MM.1S (cell line): ENCODE measurements around the gene AKR1C4.

Experiments used
- DNase-seq: peaks from one replicate; pipeline ENCODE4 v3.0.0-alpha.2; 2015
- H2AFZ ChIP-seq: fragments of 300-600 bp; sonication (generic); 2 replicates; pipeline ENCODE4 v1.6.0; 2016; ENCODE audit warnings: antibody characterized with exemption, low read length
- H3F3A ChIP-seq: fragments of 300-600 bp; sonication (generic); 2 replicates; pipeline ENCODE4 v1.6.1; 2016; ENCODE audit warnings: mild to moderate bottlenecking, antibody characterized with exemption, low read length, moderate library complexity, mixed read lengths; ENCODE audit not compliant: insufficient read depth
- H3K27ac ChIP-seq: fragments of 300-600 bp; sonication (generic); 2 replicates; pipeline ENCODE4 v1.5.1; 2016; ENCODE audit warnings: mild to moderate bottlenecking, low read length
- H3K27me3 ChIP-seq: fragments of 300-600 bp; sonication (generic); replicated peaks from 2 replicates; pipeline ENCODE4 v1.6.0; 2016; ENCODE audit warnings: low read length; ENCODE audit not compliant: insufficient read depth
- H3K36me3 ChIP-seq: fragments of 300-600 bp; sonication (generic); replicated peaks from 2 replicates; pipeline ENCODE4 v1.6.1; 2016; ENCODE audit warnings: mild to moderate bottlenecking, low read length, mixed read lengths; ENCODE audit not compliant: insufficient read depth
- H3K4me1 ChIP-seq: fragments of 300-600 bp; sonication (generic); 2 replicates; pipeline ENCODE4 v1.6.1; 2016; ENCODE audit warnings: low read length, mixed read lengths
- H3K4me2 ChIP-seq: fragments of 300-600 bp; sonication (generic); 2 replicates; pipeline ENCODE4 v1.6.0; 2016; ENCODE audit warnings: low read depth, low read length
- H3K4me3 ChIP-seq: fragments of 300-600 bp; sonication (generic); 2 replicates; pipeline ENCODE4 v1.5.1; 2016; ENCODE audit warnings: low read length, mixed read lengths
- H3K79me2 ChIP-seq: fragments of 300-600 bp; sonication (generic); 2 replicates; pipeline ENCODE4 v1.6.1; 2016; ENCODE audit warnings: mixed run types, low read length, mixed read lengths
- H3K9ac ChIP-seq: fragments of 300-600 bp; sonication (generic); 2 replicates; pipeline ENCODE4 v1.6.1; 2016; ENCODE audit warnings: low read length, mixed read lengths
- H3K9me2 ChIP-seq: fragments of 300-600 bp; sonication (generic); replicated peaks from 2 replicates; pipeline ENCODE4 v1.6.1; 2016; ENCODE audit warnings: mild to moderate bottlenecking, low read length, mixed read lengths; ENCODE audit not compliant: insufficient read depth
- H3K9me3 ChIP-seq: fragments of 300-600 bp; sonication (generic); replicated peaks from 2 replicates; pipeline ENCODE4 v1.6.1; 2016; ENCODE audit warnings: mild to moderate bottlenecking, low read length, mixed read lengths; ENCODE audit not compliant: insufficient read depth
- H4K20me1 ChIP-seq: fragments of 300-600 bp; sonication (generic); 2 replicates; pipeline ENCODE4 v1.6.1; 2016; ENCODE audit warnings: mild to moderate bottlenecking, low read length, moderate library complexity, mixed read lengths; ENCODE audit not compliant: insufficient read depth
- EZH2 ChIP-seq: fragments of 300-600 bp; sonication (generic); optimal IDR thresholded peaks from 2 replicates; pipeline ENCODE3; 2017; ENCODE audit warnings: low read depth, mild to moderate bottlenecking, antibody characterized with exemption, low read length, mixed read lengths
- EZH2phosphoT487 ChIP-seq: fragments of 300-600 bp; sonication (generic); IDR thresholded peaks from 2 replicates; pipeline ENCODE4 v1.6.1; 2018; ENCODE audit warnings: antibody characterized with exemption, low read length
- TF ChIP-seq, protein P1 (sequence below): fragments of 300-600 bp; sonication (generic); IDR thresholded peaks from 2 replicates; pipeline ENCODE4 v1.5.1; 2016; ENCODE audit warnings: antibody characterized with exemption, low read length, mixed read lengths

The AKR1C4 gene

DNA sequence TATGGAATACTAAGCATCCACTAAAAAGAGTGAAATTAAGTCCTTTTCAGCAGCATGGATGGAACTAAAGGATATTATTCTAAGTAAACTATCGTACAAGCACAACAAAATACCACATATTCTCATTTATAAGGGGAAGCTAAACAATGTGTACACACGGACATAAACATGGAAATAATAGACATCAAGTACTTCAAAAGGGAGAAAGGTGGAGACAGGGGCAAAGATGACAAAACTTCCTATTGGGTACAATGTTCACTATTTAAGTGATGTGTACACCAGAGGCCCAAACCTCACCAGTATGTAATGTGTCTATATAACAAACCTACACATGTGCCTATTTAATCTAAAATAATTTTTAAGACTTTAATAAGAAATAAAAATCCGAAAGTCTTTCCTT lies 2.2 kb upstream of the AKR1C4 start:
- H3K4me3 ChIP-seq: no peak overlapping the region
- H3K36me3 ChIP-seq: no peaks in the 10 kb centered on the region
- DNase-seq: no peak
- H3K27me3 ChIP-seq: no peaks in the 10 kb centered on the region
- no peak overlapping the region for H3K27ac ChIP-seq
- H3K9ac ChIP-seq: no peak overlapping the region
- TF ChIP-seq EZH2phosphoT487 (no peak), EZH2 (no peak)
- TF ChIP-seq, protein P1, sequence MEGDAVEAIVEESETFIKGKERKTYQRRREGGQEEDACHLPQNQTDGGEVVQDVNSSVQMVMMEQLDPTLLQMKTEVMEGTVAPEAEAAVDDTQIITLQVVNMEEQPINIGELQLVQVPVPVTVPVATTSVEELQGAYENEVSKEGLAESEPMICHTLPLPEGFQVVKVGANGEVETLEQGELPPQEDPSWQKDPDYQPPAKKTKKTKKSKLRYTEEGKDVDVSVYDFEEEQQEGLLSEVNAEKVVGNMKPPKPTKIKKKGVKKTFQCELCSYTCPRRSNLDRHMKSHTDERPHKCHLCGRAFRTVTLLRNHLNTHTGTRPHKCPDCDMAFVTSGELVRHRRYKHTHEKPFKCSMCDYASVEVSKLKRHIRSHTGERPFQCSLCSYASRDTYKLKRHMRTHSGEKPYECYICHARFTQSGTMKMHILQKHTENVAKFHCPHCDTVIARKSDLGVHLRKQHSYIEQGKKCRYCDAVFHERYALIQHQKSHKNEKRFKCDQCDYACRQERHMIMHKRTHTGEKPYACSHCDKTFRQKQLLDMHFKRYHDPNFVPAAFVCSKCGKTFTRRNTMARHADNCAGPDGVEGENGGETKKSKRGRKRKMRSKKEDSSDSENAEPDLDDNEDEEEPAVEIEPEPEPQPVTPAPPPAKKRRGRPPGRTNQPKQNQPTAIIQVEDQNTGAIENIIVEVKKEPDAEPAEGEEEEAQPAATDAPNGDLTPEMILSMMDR: no peak
- no peaks in the 10 kb centered on the region for H3K4me1 ChIP-seq
- H2AFZ ChIP-seq: no peak overlapping the region
- H3F3A ChIP-seq: no peaks in the 10 kb centered on the region
- H4K20me1 ChIP-seq: no peaks in the 10 kb centered on the region
- H3K4me2 ChIP-seq: no peak overlapping the region
- H3K9me2 ChIP-seq: no peaks in the 10 kb centered on the region
- no peaks in the 10 kb centered on the region for H3K79me2 ChIP-seq
- no peaks in the 10 kb centered on the region for H3K9me3 ChIP-seq

GRCh38 chr10:5195727-5196374 lies 786 bp upstream of the AKR1C4 start:
- TF ChIP-seq EZH2phosphoT487 (no peak), EZH2 (no peak)
- TF ChIP-seq, protein P1: no peak
- Histone ChIP-seq H3K4me3 (no peak overlapping the region), H3K4me1 (no peaks in the 10 kb centered on the region), H3K9me3 (no peaks in the 10 kb centered on the region), H3F3A (no peaks in the 10 kb centered on the region), H3K9me2 (no peaks in the 10 kb centered on the region), H3K79me2 (no peaks in the 10 kb centered on the region), H3K36me3 (no peaks in the 10 kb centered on the region), H3K27me3 (no peaks in the 10 kb centered on the region), H3K4me2 (no peak overlapping the region), H3K9ac (no peak overlapping the region), H4K20me1 (no peaks in the 10 kb centered on the region), H2AFZ (no peak overlapping the region), H3K27ac (no peak overlapping the region)
- no peak for DNase-seq

DNA sequence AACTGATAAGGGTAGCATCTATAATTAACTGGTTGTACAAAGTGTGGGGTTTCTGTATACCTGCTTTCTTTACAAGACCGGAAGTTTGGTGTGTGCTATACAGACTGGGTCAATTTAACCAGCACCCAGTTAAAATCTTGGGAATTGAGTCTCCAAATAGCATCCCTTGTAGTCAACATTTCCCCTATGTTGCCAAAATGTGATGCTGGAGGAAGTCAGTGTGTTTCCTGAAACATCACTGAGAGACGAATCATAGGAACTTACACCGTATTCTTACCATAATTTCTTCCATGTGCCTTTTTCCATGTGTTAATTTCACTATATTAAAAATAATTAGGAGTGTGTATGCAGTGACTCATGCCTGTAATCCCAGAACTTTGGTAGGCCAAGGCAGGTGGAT lies 1.7 kb downstream of the AKR1C4 start:
- no peak for DNase-seq
- TF ChIP-seq EZH2phosphoT487 (no peak), EZH2 (no peak)
- TF ChIP-seq, protein P1: no peak
- Histone ChIP-seq H3K79me2 (no peaks in the 10 kb centered on the region), H3F3A (no peaks in the 10 kb centered on the region), H4K20me1 (no peaks in the 10 kb centered on the region), H3K9me3 (no peaks in the 10 kb centered on the region), H3K4me3 (no peak overlapping the region), H3K4me2 (no peak overlapping the region), H3K27me3 (no peaks in the 10 kb centered on the region), H3K36me3 (no peaks in the 10 kb centered on the region), H3K9ac (no peak overlapping the region), H3K27ac (no peak overlapping the region), H2AFZ (no peak overlapping the region), H3K9me2 (no peaks in the 10 kb centered on the region), H3K4me1 (no peaks in the 10 kb centered on the region)
